Measurements from ENCODE around the gene ANKS3. TPM values are rescaled to one million over a fixed set of nuclear protein-coding genes. Genes with fewer than 3 reads are reported as not detected.

ANKS3 gene
- polyA plus RNA-seq, 1 donor (not counting 4 experiments of a cell fraction or from before 2014, with no cell fraction given), result 11.7 TPM

GRCh38 chr16:4675864-4676786, 57.9 kb downstream of the ANKS3 start:
- Histone ChIP-seq H3K27ac (ENCODE audit: control insufficient read depth, insufficient read depth, low read length) (no peak overlapping the region), H3K9ac (ENCODE audit: control insufficient read depth, extremely low read depth, insufficient read depth, low read length) (no peak overlapping the region), H3K79me2 (ENCODE audit: control insufficient read depth, insufficient read depth, low read length) (no peaks in the 10 kb centered on the region), H3K4me1 (ENCODE audit: control insufficient read depth, extremely low read depth, insufficient read depth, low read length) (peaks cover 18% of the 10 kb centered on the region), H3K4me2 (ENCODE audit: control insufficient read depth, extremely low read depth, insufficient read depth, low read depth, low read length) (no peak overlapping the region), H3K36me3 (ENCODE audit: control insufficient read depth in 2 of 2, extremely low read depth in 1 of 2, insufficient read depth in 2 of 2, low read length in 2 of 2) (peaks cover 0 to 12% of the 10 kb centered on the region in 2 experiments), H4K20me1 (ENCODE audit: control insufficient read depth, extremely low read depth, insufficient read depth, low read length) (no peaks in the 10 kb centered on the region), H3K9me3 (ENCODE audit: control insufficient read depth, low read depth, low read length) (no peaks in the 10 kb centered on the region), H3K9me1 (ENCODE audit: control insufficient read depth, extremely low read depth, insufficient read depth, low read length) (no peaks in the 10 kb centered on the region), H3K4me3 (ENCODE audit: control insufficient read depth in 2 of 3, extremely low read depth in 1 of 3, insufficient read depth in 2 of 3, low read depth in 1 of 3, low read length in 3 of 3) (no peak overlapping the region), H3K27me3 (ENCODE audit: control insufficient read depth, extremely low read depth, insufficient read depth, low read length) (no peaks in the 10 kb centered on the region), H2AFZ (ENCODE audit: control insufficient read depth, low read length) (no peak overlapping the region)
- no peak for TF ChIP-seq CTCF (optimal IDR thresholded peaks at IDR 0.05 in 1 of 3, IDR thresholded peaks at IDR 0.05 in 1 of 3, conservative IDR thresholded peaks at IDR 0.05 in 1 of 3; ENCODE audit: extremely low read depth in 1 of 3, insufficient read depth in 2 of 3, low read length in 3 of 3)
- TF ChIP-seq EZH2 (IDR thresholded peaks at IDR 0.05; ENCODE audit: low read length), result no peak
- FAIRE-seq, result no peak
- DNase-seq (ENCODE audit: low read depth, low spot score), result no peak
- dilution Hi-C loops (cut with MboI; ENCODE audit: extremely low pct_ligation_motif_present, low sequenced_read_pairs), result no loop called here

- H3K4me3 ChIP-seq (ENCODE audit: control insufficient read depth in 2 of 3, extremely low read depth in 1 of 3, insufficient read depth in 2 of 3, low read depth in 1 of 3, low read length in 3 of 3), result no peak overlapping the region
- no peaks in the 10 kb centered on the region for H3K9me3 ChIP-seq (ENCODE audit: control insufficient read depth, low read depth, low read length)
- H3K27me3 ChIP-seq (ENCODE audit: control insufficient read depth, extremely low read depth, insufficient read depth, low read length), result no peaks in the 10 kb centered on the region
- DNase-seq (ENCODE audit: low read depth, low spot score) (no peak), FAIRE-seq (peak; percentile 32)
- no peak overlapping the region for H3K9ac ChIP-seq (ENCODE audit: control insufficient read depth, extremely low read depth, insufficient read depth, low read length)
- no peaks in the 10 kb centered on the region for H4K20me1 ChIP-seq (ENCODE audit: control insufficient read depth, extremely low read depth, insufficient read depth, low read length)
- no peak overlapping the region for H3K27ac ChIP-seq (ENCODE audit: control insufficient read depth, insufficient read depth, low read length)
- dilution Hi-C loops (cut with MboI; ENCODE audit: extremely low pct_ligation_motif_present, low sequenced_read_pairs), result no loop called here
- H3K36me3 ChIP-seq (ENCODE audit: control insufficient read depth in 2 of 2, extremely low read depth in 1 of 2, insufficient read depth in 2 of 2, low read length in 2 of 2), result peaks cover 0 to 14% of the 10 kb centered on the region in 2 experiments
- H3K4me1 ChIP-seq (ENCODE audit: control insufficient read depth, extremely low read depth, insufficient read depth, low read length), result peaks cover 8% of the 10 kb centered on the region
- TF ChIP-seq CTCF (optimal IDR thresholded peaks at IDR 0.05 in 1 of 3, IDR thresholded peaks at IDR 0.05 in 1 of 3, conservative IDR thresholded peaks at IDR 0.05 in 1 of 3; ENCODE audit: extremely low read depth in 1 of 3, insufficient read depth in 2 of 3, low read length in 3 of 3), result no peak
- TF ChIP-seq EZH2 (IDR thresholded peaks at IDR 0.05; ENCODE audit: low read length), result no peak
- no peaks in the 10 kb centered on the region for H3K79me2 ChIP-seq (ENCODE audit: control insufficient read depth, insufficient read depth, low read length)
- H3K9me1 ChIP-seq (ENCODE audit: control insufficient read depth, extremely low read depth, insufficient read depth, low read length), result no peaks in the 10 kb centered on the region
- H2AFZ ChIP-seq (ENCODE audit: control insufficient read depth, low read length), result no peak overlapping the region
- no peak overlapping the region for H3K4me2 ChIP-seq (ENCODE audit: control insufficient read depth, extremely low read depth, insufficient read depth, low read depth, low read length)
These were observed 59.0 kb downstream of the ANKS3 start for GRCh38 chr16:4674926-4675530.

Data from keratinocyte (primary cell).